K562 (cell line): ENCODE data around the gene LMO4. TPM values are rescaled to one million over a fixed set of nuclear protein-coding genes. Genes with fewer than 3 reads are reported as not detected.
A peak's percentile ranks its signal among the peaks of the same experiment; 100 is the strongest.

Source experiments
- ARID1B ChIP-seq: fragments of 450-650 bp; IDR thresholded peaks from 2 replicates; pipeline ENCODE4 v1.6.1; 2016; ENCODE audit warnings: antibody characterized with exemption, mild to moderate bottlenecking, inconsistent platforms
- CBFA2T2 ChIP-seq: fragments of 450-650 bp; conservative IDR thresholded peaks from 2 replicates; pipeline ENCODE4 v1.6.1; 2017; ENCODE audit warnings: mild to moderate bottlenecking
- CEBPB ChIP-seq: fragments of 450-650 bp; IDR thresholded peaks from 2 replicates; pipeline ENCODE4 v1.6.1; 2016; ENCODE audit warnings: missing genetic modification characterization, missing compliant biosample characterization
- FOSL1 ChIP-seq: fragments of 200-800 bp; sonication (Bioruptor generic); conservative IDR thresholded peaks from 2 replicates; pipeline ENCODE4 v1.6.1; 2016; ENCODE audit warnings: missing genetic modification characterization, missing compliant biosample characterization
- HLTF ChIP-seq: fragments of 450-650 bp; IDR thresholded peaks from 2 replicates; pipeline ENCODE4 v1.6.1; 2016
- JUNB ChIP-seq: fragments of 450-650 bp; formaldehyde crosslinking; conservative IDR thresholded peaks from 2 replicates; pipeline ENCODE4 v1.4.0; 2020; ENCODE audit warnings: mild to moderate bottlenecking
- KHSRP ChIP-seq: fragments of 450-650 bp; IDR thresholded peaks from 2 replicates; pipeline ENCODE4 v1.6.1; 2017
- NELFE ChIP-seq: IDR thresholded peaks from 2 replicates; pipeline ENCODE4 v1.6.1; 2011; ENCODE audit warnings: mild to moderate bottlenecking; ENCODE audit not compliant: insufficient read depth, insufficient read length
- RAD21 ChIP-seq, 2 experiments: fragments of 250-450 bp in 1 of 2; fragments of 450-650 bp in 1 of 2; sonication (Bioruptor Pico) in 1 of 2; formaldehyde crosslinking in 1 of 2; IDR thresholded peaks in 1 of 2; conservative IDR thresholded peaks in 1 of 2; 2 replicates each; pipeline versions ENCODE4 v1.4.0 to v1.8.0; 2020 to 2022; ENCODE audit warnings: mild to moderate bottlenecking in 2 of 2, moderate library complexity in 1 of 2
- RBM15 ChIP-seq: fragments of 200-400 bp; formaldehyde crosslinking; IDR thresholded peaks from 2 replicates; pipeline ENCODE4 v1.6.1; 2018; ENCODE audit warnings: mild to moderate bottlenecking, low read length, moderate library complexity; ENCODE audit not compliant: insufficient read depth
- RFX7 ChIP-seq: fragments of 250-450 bp; sonication (Bioruptor Pico); IDR thresholded peaks from 2 replicates; pipeline ENCODE4 v1.5.1; 2021; ENCODE audit warnings: mild to moderate bottlenecking
- TAL1 ChIP-seq: fragments of 450-650 bp; IDR thresholded peaks from 2 replicates; pipeline ENCODE4 v1.6.1; 2016; ENCODE audit warnings: mild to moderate bottlenecking
- TEAD1 ChIP-seq, 2 experiments: fragments of 450-650 bp in 1 of 2; sonication (generic) in 1 of 2; formaldehyde crosslinking; IDR thresholded peaks; 2 replicates each; pipeline versions ENCODE4 v1.4.0 to v1.8.0; 2020 to 2022; ENCODE audit warnings: mild to moderate bottlenecking in 2 of 2, missing genetic modification reagents in 1 of 2
- TEAD4 ChIP-seq, 2 experiments: sonication (generic) in 1 of 2; formaldehyde crosslinking in 1 of 2; IDR thresholded peaks; 2 replicates each; pipeline versions ENCODE4 v1.6.1 to v1.8.0; 2012 to 2022; ENCODE audit warnings: borderline replicate concordance in 1 of 2, inconsistent platforms in 1 of 2, low read length in 1 of 2, mild to moderate bottlenecking in 1 of 2, missing genetic modification reagents in 1 of 2
- ZBTB17 ChIP-seq: fragments of 450-650 bp; formaldehyde crosslinking; IDR thresholded peaks from 2 replicates; pipeline ENCODE4 v1.4.0; 2020; ENCODE audit warnings: mild to moderate bottlenecking
- ZNF274 ChIP-seq: IDR thresholded peaks from 2 replicates; pipeline ENCODE4 v1.6.1; 2011; ENCODE audit warnings: low read depth, mild to moderate bottlenecking, low read length, moderate library complexity, borderline replicate concordance
- polyA plus RNA-seq, 8 experiments: library from polyadenylated mRNA; depleted of rRNA in 4 of 8; stranded (reverse) in 5 of 8; unstranded in 3 of 8; fragments of >200 nt; fragmentation: Nextera tagmentation in 2 of 8; fragmentation: Illumina TruSeq in 1 of 8; extraction: Ambion mirVana in 2 of 8; extraction: Trizol in 1 of 8; gene quantifications; 2 replicates each; pipeline versions ENCODE4 v1.2.1 to v1.2.3, GENCODE V29; 2011 to 2014; ENCODE audit warnings: inconsistent platforms in 1 of 8, missing spikeins in 1 of 8
- total RNA-seq, 7 experiments: library from RNA; depleted of rRNA in 6 of 7; stranded (reverse); fragments of >200 nt in 6 of 7; fragmentation: Illumina TruSeq in 2 of 7; extraction: Trizol in 2 of 7; gene quantifications; 2 replicates each; pipeline versions ENCODE4 v1.2.1 to v1.2.3, GENCODE V29; 2011 to 2021; ENCODE audit warnings: low replicate concordance in 1 of 7
- TF ChIP-seq, protein P1 (sequence below): sonication (generic); formaldehyde crosslinking; IDR thresholded peaks from 2 replicates; pipeline ENCODE4 v1.8.0; 2022; ENCODE audit warnings: missing genetic modification reagents, mild to moderate bottlenecking, moderate library complexity, borderline replicate concordance
- TF ChIP-seq, protein P2 (sequence below): fragments of 200-800 bp; sonication (Bioruptor generic); IDR thresholded peaks from 2 replicates; pipeline ENCODE4 v1.6.1; 2016; ENCODE audit warnings: missing genetic modification characterization, missing compliant biosample characterization
- TF ChIP-seq, protein P3 (sequence below): fragments of 200-800 bp; sonication (Bioruptor generic); IDR thresholded peaks from 2 replicates; pipeline ENCODE4 v1.6.1; 2017; ENCODE audit warnings: missing genetic modification characterization, missing compliant biosample characterization

The LMO4 gene
- total and polyA plus RNA-seq, 9 of the 15 experiments (the other 6 are each of a cell fraction or from before 2014, with no cell fraction given) = 3.1 to 35.3 (median 22.4) TPM

DNA sequence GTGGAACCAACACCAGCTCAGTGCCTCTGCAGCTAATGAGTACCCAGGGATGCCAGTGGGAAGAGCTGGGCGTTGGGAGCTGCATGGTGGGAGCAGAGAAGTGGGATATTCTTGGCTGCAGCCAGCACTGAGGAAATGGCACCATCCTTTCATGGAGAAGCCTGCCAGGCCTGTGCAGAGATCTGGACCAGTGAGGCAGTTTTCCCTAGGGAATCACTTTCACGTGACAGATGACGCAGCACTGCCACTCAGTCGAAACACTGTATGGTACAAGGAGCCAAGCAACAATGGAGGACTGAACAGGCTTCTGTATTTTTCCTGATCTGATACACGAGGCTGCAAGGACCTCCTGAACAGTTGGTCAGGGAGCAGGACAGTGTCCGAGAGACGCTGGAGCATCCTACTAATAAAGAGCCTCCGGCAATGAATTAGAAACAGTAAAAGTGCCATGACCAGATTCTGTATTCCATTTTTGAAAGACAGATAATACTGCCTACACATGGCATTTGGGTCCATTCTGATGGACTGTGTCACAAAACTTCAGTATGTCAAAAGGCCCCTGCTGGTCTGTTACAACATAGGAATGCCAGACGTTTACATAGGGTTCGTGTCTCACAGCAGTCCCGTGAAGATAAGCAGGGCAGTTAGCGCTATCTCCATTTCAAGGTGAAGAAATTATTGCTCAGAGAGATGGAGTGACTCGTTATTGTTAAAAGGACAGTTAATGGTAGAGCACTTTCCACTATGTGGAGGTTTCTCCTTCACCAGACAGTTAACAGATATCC, 44.0 kb upstream of the LMO4 start (continued):
- TF ChIP-seq, protein P1, sequence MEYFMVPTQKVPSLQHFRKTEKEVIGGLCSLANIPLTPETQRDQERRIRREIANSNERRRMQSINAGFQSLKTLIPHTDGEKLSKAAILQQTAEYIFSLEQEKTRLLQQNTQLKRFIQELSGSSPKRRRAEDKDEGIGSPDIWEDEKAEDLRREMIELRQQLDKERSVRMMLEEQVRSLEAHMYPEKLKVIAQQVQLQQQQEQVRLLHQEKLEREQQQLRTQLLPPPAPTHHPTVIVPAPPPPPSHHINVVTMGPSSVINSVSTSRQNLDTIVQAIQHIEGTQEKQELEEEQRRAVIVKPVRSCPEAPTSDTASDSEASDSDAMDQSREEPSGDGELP (CRISPR knock-in tag) = no peak
- TF ChIP-seq RFX7 = no peak
- no peak for TF ChIP-seq ZBTB17 (CRISPR knock-in tag)
- TF ChIP-seq, protein P2, sequence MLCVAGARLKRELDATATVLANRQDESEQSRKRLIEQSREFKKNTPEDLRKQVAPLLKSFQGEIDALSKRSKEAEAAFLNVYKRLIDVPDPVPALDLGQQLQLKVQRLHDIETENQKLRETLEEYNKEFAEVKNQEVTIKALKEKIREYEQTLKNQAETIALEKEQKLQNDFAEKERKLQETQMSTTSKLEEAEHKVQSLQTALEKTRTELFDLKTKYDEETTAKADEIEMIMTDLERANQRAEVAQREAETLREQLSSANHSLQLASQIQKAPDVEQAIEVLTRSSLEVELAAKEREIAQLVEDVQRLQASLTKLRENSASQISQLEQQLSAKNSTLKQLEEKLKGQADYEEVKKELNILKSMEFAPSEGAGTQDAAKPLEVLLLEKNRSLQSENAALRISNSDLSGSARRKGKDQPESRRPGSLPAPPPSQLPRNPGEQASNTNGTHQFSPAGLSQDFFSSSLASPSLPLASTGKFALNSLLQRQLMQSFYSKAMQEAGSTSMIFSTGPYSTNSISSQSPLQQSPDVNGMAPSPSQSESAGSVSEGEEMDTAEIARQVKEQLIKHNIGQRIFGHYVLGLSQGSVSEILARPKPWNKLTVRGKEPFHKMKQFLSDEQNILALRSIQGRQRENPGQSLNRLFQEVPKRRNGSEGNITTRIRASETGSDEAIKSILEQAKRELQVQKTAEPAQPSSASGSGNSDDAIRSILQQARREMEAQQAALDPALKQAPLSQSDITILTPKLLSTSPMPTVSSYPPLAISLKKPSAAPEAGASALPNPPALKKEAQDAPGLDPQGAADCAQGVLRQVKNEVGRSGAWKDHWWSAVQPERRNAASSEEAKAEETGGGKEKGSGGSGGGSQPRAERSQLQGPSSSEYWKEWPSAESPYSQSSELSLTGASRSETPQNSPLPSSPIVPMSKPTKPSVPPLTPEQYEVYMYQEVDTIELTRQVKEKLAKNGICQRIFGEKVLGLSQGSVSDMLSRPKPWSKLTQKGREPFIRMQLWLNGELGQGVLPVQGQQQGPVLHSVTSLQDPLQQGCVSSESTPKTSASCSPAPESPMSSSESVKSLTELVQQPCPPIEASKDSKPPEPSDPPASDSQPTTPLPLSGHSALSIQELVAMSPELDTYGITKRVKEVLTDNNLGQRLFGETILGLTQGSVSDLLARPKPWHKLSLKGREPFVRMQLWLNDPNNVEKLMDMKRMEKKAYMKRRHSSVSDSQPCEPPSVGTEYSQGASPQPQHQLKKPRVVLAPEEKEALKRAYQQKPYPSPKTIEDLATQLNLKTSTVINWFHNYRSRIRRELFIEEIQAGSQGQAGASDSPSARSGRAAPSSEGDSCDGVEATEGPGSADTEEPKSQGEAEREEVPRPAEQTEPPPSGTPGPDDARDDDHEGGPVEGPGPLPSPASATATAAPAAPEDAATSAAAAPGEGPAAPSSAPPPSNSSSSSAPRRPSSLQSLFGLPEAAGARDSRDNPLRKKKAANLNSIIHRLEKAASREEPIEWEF (CRISPR knock-in tag) = no peak
- TF ChIP-seq JUNB = no peak
- TF ChIP-seq KHSRP = no peak
- no peak for TF ChIP-seq TEAD1 (CRISPR knock-in tag; IDR thresholded peaks at IDR 0.05)
- no peak for TF ChIP-seq HLTF
- no peak for TF ChIP-seq NELFE
- TF ChIP-seq, protein P3, sequence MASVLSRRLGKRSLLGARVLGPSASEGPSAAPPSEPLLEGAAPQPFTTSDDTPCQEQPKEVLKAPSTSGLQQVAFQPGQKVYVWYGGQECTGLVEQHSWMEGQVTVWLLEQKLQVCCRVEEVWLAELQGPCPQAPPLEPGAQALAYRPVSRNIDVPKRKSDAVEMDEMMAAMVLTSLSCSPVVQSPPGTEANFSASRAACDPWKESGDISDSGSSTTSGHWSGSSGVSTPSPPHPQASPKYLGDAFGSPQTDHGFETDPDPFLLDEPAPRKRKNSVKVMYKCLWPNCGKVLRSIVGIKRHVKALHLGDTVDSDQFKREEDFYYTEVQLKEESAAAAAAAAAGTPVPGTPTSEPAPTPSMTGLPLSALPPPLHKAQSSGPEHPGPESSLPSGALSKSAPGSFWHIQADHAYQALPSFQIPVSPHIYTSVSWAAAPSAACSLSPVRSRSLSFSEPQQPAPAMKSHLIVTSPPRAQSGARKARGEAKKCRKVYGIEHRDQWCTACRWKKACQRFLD = no peak
- peak; percentile 40; the same call in 1 of the 2 replicates for TF ChIP-seq CBFA2T2
- no peak for TF ChIP-seq ZNF274
- peak; percentile 52 for TF ChIP-seq ARID1B
- TF ChIP-seq TAL1 = peak; percentile 70
- peak; percentile 87 for TF ChIP-seq TEAD4 (IDR thresholded peaks at IDR 0.05; ENCODE audit: low read length)
- TF ChIP-seq TEAD4 (CRISPR knock-in tag; IDR thresholded peaks at IDR 0.05; ENCODE audit: borderline replicate concordance) = no peak
- no peak for TF ChIP-seq RAD21 (CRISPR knock-in tag; conservative IDR thresholded peaks at IDR 0.05 in 1 of 2, IDR thresholded peaks at IDR 0.05 in 1 of 2)
- 0 out of 2 replicates have a peak, but pooled peaks have one; percentile 27 for TF ChIP-seq FOSL1 (tag)
- no peak for TF ChIP-seq RBM15
- TF ChIP-seq CEBPB (tag) = peak; percentile 54; the same call in 1 of the 2 replicates
